Ishikawa (cell line): ENCODE data around the gene KLHL26.

Experiments used
- CREB1 ChIP-seq: IDR thresholded peaks from 2 replicates; pipeline ENCODE4 v1.6.1; 2012; ENCODE audit warnings: low read depth
- EP300 ChIP-seq: IDR thresholded peaks from 2 replicates; pipeline ENCODE4 v1.6.1; 2012; ENCODE audit warnings: borderline replicate concordance

GRCh38 chr19:18635831-18636182 is 1.0 kb upstream of the KLHL26 start:
- no peak for TF ChIP-seq CREB1
- TF ChIP-seq EP300 = no peak
